Keratinocyte (primary cell): ENCODE measurements around the gene ACTR1B. TPM values are rescaled to one million over a fixed set of nuclear protein-coding genes. Genes with fewer than 3 reads are reported as not detected.

Experiments used
- DNase-seq: peaks from one replicate; pipeline ENCODE4 v3.0.0-alpha.2; 2011; ENCODE audit warnings: low read depth, missing footprints, low spot score
- FAIRE-seq: peaks from 2 replicates; lab custom pipeline; 2011; peaks lifted over from hg19 to GRCh38; lab: Jason Lieb, UNC
- H2AFZ ChIP-seq: 2 replicates; pipeline ENCODE4 v1.6.0; 2012; ENCODE audit warnings: low read length, control low read depth, inconsistent platforms; ENCODE audit not compliant: control insufficient read depth
- H3K27ac ChIP-seq: 2 replicates; pipeline ENCODE4 v1.5.1; 2011; ENCODE audit warnings: low read length; ENCODE audit not compliant: control insufficient read depth, insufficient read depth
- H3K27me3 ChIP-seq: 3 replicates; pipeline ENCODE4 v1.6.0; 2011; ENCODE audit warnings: low read length; ENCODE audit not compliant: control insufficient read depth, insufficient read depth; ENCODE audit errors: extremely low read depth
- H3K36me3 ChIP-seq, 2 experiments: 2 replicates in 1 of 2; 3 replicates in 1 of 2; pipeline ENCODE4 v1.5.1; 2011; ENCODE audit warnings: low read length in 2 of 2, mild to moderate bottlenecking in 1 of 2; ENCODE audit not compliant: control insufficient read depth in 2 of 2, insufficient read depth in 2 of 2; ENCODE audit errors: extremely low read depth in 1 of 2
- H3K4me1 ChIP-seq: 3 replicates; pipeline ENCODE4 v1.5.1; 2011; ENCODE audit warnings: low read length; ENCODE audit not compliant: control insufficient read depth, insufficient read depth; ENCODE audit errors: extremely low read depth
- H3K4me2 ChIP-seq: 3 replicates; pipeline ENCODE4 v1.6.0; 2011; ENCODE audit warnings: low read depth, low read length; ENCODE audit not compliant: control insufficient read depth, insufficient read depth; ENCODE audit errors: extremely low read depth
- H3K4me3 ChIP-seq, 3 experiments: fragments of 200-600 bp in 1 of 3; sonication (generic) in 1 of 3; 2 replicates in 2 of 3; 3 replicates in 1 of 3; pipeline ENCODE4 v1.5.1; 2011 to 2016; ENCODE audit warnings: low read length in 3 of 3, mild to moderate bottlenecking in 3 of 3, control low read depth in 2 of 3, inconsistent platforms in 1 of 3, low read depth in 1 of 3, mixed read lengths in 1 of 3, mixed run types in 1 of 3, moderate library complexity in 1 of 3; ENCODE audit not compliant: control insufficient read depth in 2 of 3, insufficient read depth in 2 of 3; ENCODE audit errors: extremely low read depth in 1 of 3
- H3K79me2 ChIP-seq: 2 replicates; pipeline ENCODE4 v1.6.0; 2012; ENCODE audit warnings: low read length; ENCODE audit not compliant: control insufficient read depth, insufficient read depth
- H3K9ac ChIP-seq: 3 replicates; pipeline ENCODE4 v1.6.0; 2011; ENCODE audit warnings: low read length; ENCODE audit not compliant: control insufficient read depth, insufficient read depth; ENCODE audit errors: extremely low read depth
- H3K9me1 ChIP-seq: 3 replicates; pipeline ENCODE4 v1.6.0; 2011; ENCODE audit warnings: low read length; ENCODE audit not compliant: control insufficient read depth, insufficient read depth; ENCODE audit errors: extremely low read depth
- H3K9me3 ChIP-seq: 2 replicates; pipeline ENCODE4 v1.5.1; 2012; ENCODE audit warnings: low read depth, low read length; ENCODE audit not compliant: control insufficient read depth
- H4K20me1 ChIP-seq: 3 replicates; pipeline ENCODE4 v1.6.0; 2011; ENCODE audit warnings: low read length; ENCODE audit not compliant: control insufficient read depth, insufficient read depth; ENCODE audit errors: extremely low read depth
- EZH2 ChIP-seq: IDR thresholded peaks from one replicate; pipeline ENCODE4 v1.6.1; 2012; ENCODE audit warnings: inconsistent platforms, mild to moderate bottlenecking, low read length, moderate library complexity
- dilution Hi-C: fragments of 300-500 bp; cut with MboI; formaldehyde crosslinking; loops from one replicate; pipeline ENCODE4 v1.7.0; 2020; ENCODE audit warnings: low sequenced_read_pairs; ENCODE audit not compliant: extremely low pct_ligation_motif_present
- polyA plus RNA-seq, 5 experiments: library from polyadenylated mRNA; depleted of rRNA in 3 of 5; stranded (reverse) in 3 of 5; stranded (forward) in 1 of 5; unstranded in 1 of 5; fragments of >200 nt; gene quantifications; 1 replicate in 1 of 5; 2 replicates in 3 of 5; 3 replicates in 1 of 5; pipeline versions ENCODE4 v1.2.1 to v1.2.3, GENCODE V29; 2011 to 2012; ENCODE audit warnings: missing spikeins in 2 of 5, low read depth in 1 of 5, low replicate concordance in 1 of 5
- TF ChIP-seq, protein P1 (sequence below), 3 experiments: IDR thresholded peaks in 1 of 3; conservative IDR thresholded peaks in 1 of 3; optimal IDR thresholded peaks in 1 of 3; 2 replicates in 2 of 3; 3 replicates in 1 of 3; pipeline versions ENCODE3 to v1.5.1; 2011; ENCODE audit warnings: low read length in 3 of 3, mild to moderate bottlenecking in 3 of 3, moderate library complexity in 2 of 3, control low read depth in 1 of 3, inconsistent platforms in 1 of 3; ENCODE audit not compliant: insufficient read depth in 2 of 3; ENCODE audit errors: extremely low read depth in 1 of 3

The ACTR1B gene
- polyA plus RNA-seq, 1 donor (not counting 4 experiments of a cell fraction or from before 2014, with no cell fraction given), result 20.6 TPM

- H3K27ac ChIP-seq, result no peak overlapping the region
- dilution Hi-C loops, result no loop called here
- TF ChIP-seq, protein P1, sequence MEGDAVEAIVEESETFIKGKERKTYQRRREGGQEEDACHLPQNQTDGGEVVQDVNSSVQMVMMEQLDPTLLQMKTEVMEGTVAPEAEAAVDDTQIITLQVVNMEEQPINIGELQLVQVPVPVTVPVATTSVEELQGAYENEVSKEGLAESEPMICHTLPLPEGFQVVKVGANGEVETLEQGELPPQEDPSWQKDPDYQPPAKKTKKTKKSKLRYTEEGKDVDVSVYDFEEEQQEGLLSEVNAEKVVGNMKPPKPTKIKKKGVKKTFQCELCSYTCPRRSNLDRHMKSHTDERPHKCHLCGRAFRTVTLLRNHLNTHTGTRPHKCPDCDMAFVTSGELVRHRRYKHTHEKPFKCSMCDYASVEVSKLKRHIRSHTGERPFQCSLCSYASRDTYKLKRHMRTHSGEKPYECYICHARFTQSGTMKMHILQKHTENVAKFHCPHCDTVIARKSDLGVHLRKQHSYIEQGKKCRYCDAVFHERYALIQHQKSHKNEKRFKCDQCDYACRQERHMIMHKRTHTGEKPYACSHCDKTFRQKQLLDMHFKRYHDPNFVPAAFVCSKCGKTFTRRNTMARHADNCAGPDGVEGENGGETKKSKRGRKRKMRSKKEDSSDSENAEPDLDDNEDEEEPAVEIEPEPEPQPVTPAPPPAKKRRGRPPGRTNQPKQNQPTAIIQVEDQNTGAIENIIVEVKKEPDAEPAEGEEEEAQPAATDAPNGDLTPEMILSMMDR (optimal IDR thresholded peaks at IDR 0.05 in 1 of 3, IDR thresholded peaks at IDR 0.05 in 1 of 3, conservative IDR thresholded peaks at IDR 0.05 in 1 of 3; ENCODE audit: extremely low read depth in 1 of 3, insufficient read depth in 2 of 3, low read length in 3 of 3), result no peak
- no peak for TF ChIP-seq EZH2
- no peaks in the 10 kb centered on the region for H4K20me1 ChIP-seq
- no peaks in the 10 kb centered on the region for H3K79me2 ChIP-seq
- H3K4me3 ChIP-seq, result no peak overlapping the region
- H2AFZ ChIP-seq, result no peak overlapping the region
- H3K4me1 ChIP-seq, result no peaks in the 10 kb centered on the region
- no peaks in the 10 kb centered on the region for H3K36me3 ChIP-seq
- H3K9me3 ChIP-seq, result no peaks in the 10 kb centered on the region
- no peak for DNase-seq
- no peak overlapping the region for H3K9ac ChIP-seq
- FAIRE-seq, result no peak
- H3K9me1 ChIP-seq, result no peaks in the 10 kb centered on the region
- no peaks in the 10 kb centered on the region for H3K27me3 ChIP-seq
- H3K4me2 ChIP-seq, result no peak overlapping the region
Measured at GRCh38 chr2:97695744-97696143, 31.9 kb upstream of the ACTR1B start.

DNA sequence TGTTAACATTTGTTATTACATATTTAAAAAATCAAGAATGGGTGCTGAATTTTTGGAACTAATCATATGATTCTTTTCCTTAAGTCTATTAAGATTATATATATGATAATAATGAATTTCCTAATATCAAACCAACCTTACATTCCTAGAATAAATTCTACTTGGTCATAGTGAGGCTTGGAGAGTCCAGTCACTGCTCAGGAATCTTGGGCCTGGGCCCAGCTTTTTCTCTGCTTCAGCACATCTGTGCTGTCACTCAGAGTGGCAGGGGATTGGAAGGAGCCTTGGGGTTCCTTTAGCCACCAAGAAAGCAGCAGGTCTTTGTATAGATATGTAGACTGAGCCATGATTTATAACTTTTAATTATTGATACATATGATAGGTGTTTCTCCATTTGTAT, 29.6 kb upstream of the ACTR1B start:
- Histone ChIP-seq H3K9ac (no peak overlapping the region), H3K36me3 (no peaks in the 10 kb centered on the region), H3K4me2 (no peak overlapping the region), H2AFZ (no peak overlapping the region), H3K4me1 (no peaks in the 10 kb centered on the region), H4K20me1 (no peaks in the 10 kb centered on the region), H3K9me1 (no peaks in the 10 kb centered on the region), H3K4me3 (no peak overlapping the region), H3K27ac (no peak overlapping the region), H3K79me2 (no peaks in the 10 kb centered on the region), H3K27me3 (no peaks in the 10 kb centered on the region), H3K9me3 (no peaks in the 10 kb centered on the region)
- TF ChIP-seq, protein P1 (optimal IDR thresholded peaks at IDR 0.05 in 1 of 3, IDR thresholded peaks at IDR 0.05 in 1 of 3, conservative IDR thresholded peaks at IDR 0.05 in 1 of 3; ENCODE audit: extremely low read depth in 1 of 3, insufficient read depth in 2 of 3, low read length in 3 of 3), result no peak
- no peak for TF ChIP-seq EZH2
- DNase-seq, result no peak
- FAIRE-seq, result no peak
- dilution Hi-C loops, result no loop called here
